Body of pancreas (tissue), 4 donors: ENCODE data around the gene BPIFB4.
"Not testable (repeated sequence)": the region's sequence is repeated elsewhere in the genome, so short reads cannot be mapped to it uniquely, and the experiment has no call there.

Experiments used
- CTCF ChIP-seq, 7 experiments: fragments of 450-650 bp in 4 of 7; fragments of 200-600 bp in 3 of 7; sonication (generic) in 3 of 7; IDR thresholded peaks; one replicate each; pipeline ENCODE4 v1.5.1; 2016 to 2019; ENCODE audit warnings: antibody characterized with exemption in 7 of 7
- POLR2A ChIP-seq, 3 donors: fragments of 450-650 bp; IDR thresholded peaks; one replicate each; pipeline ENCODE4 v1.6.1; 2016; ENCODE audit warnings: antibody characterized with exemption in 3 of 3, mild to moderate bottlenecking in 2 of 3

- not testable (repeated sequence) for TF ChIP-seq CTCF, POLR2A (IDR thresholded peaks at IDR 0.05)
Measured at GRCh38 chr20:33122297-33122696, 42.9 kb downstream of the BPIFB4 start.
